22Rv1 (cell line): Measurements from ENCODE around the gene GPNMB.

Source experiments
- H3K27ac ChIP-seq: fragments of 450-650 bp; 2 replicates; pipeline ENCODE4 v1.5.1; 2017
- CTCF ChIP-seq: fragments of 450-650 bp; IDR thresholded peaks from 2 replicates; pipeline ENCODE4 v1.5.1; 2017; ENCODE audit warnings: mild to moderate bottlenecking
- ZFX ChIP-seq: fragments of 450-650 bp; IDR thresholded peaks from 2 replicates; pipeline ENCODE4 v1.6.1; 2017; ENCODE audit warnings: antibody characterized with exemption, borderline replicate concordance

The GPNMB gene

GRCh38 chr7:23283086-23283485 lies 36.5 kb downstream of the GPNMB start:
- no peak overlapping the region for H3K27ac ChIP-seq
- no peak for TF ChIP-seq ZFX
- TF ChIP-seq CTCF: no peak

- no peak for TF ChIP-seq ZFX
- TF ChIP-seq CTCF: no peak
- no peak overlapping the region for H3K27ac ChIP-seq
Measured at GRCh38 chr7:23284871-23285270, 38.3 kb downstream of the GPNMB start.

GRCh38 chr7:23285657-23286646 lies 39.4 kb downstream of the GPNMB start:
- TF ChIP-seq CTCF (no peak), ZFX (no peak)
- H3K27ac ChIP-seq: no peak overlapping the region

DNA sequence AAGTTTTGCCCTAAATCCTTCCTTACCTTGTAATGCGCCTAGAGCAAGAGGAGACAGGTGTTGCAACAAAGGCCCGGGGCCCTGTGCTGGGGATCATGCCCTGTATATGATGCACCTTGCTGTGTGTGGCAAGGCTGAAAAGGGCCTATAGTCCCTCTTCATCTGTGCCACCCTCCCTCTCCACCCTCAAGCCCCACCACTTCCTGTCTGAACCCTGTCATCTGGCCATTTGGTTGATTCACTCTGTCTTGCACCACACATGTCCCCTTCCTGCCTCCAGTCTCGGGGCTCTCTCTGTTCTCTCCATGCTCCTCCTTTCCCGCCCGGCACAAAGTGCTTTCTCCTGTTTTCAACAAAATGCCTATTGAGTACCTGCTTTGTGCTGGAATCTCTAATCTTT lies 41.0 kb downstream of the GPNMB start:
- TF ChIP-seq ZFX (no peak), CTCF (no peak)
- H3K27ac ChIP-seq: no peak overlapping the region

DNA sequence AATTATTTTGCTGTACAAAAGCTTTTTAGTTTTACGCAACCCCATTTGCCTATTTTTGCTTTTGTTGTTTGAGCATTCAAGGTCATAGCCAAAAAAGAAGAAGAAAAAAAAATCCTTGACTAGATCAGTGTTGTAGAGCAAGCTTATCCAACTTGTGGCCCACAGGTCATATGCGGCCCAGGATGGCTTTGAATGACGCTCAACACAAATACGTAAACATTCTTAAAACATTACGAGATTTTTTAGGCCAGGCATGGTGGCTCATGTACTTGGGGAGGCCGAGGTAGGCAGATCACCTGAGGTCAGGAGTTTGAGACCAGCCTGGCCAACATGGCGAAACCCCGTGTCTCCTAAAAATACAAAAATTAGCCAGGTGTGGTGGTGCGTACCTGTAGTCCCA lies 44.4 kb downstream of the GPNMB start:
- H3K27ac ChIP-seq: no peak overlapping the region
- TF ChIP-seq CTCF (no peak), ZFX (no peak)

- H3K27ac ChIP-seq: no peak overlapping the region
- TF ChIP-seq CTCF (no peak), ZFX (no peak)
Measured at GRCh38 chr7:23291957-23292560, 45.5 kb downstream of the GPNMB start.

DNA sequence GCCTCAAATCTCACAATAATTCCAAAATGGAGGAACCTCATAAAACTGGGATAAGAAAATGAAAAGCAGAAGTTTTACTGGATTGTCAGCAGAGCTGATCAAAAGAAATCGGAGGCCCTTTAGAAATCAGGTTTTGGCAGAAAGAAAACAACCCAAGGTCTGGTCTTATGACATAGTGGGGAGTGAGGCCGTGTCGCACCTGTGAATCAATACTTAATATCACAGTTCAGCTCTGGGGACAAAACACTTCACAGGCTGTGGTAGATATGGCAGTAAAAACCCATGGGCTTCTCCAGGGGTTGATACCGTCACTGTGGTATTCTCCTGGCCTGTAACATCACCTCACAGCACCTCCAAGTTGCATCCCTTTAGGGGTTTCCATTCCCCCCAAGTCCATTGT lies 46.0 kb downstream of the GPNMB start:
- TF ChIP-seq ZFX (no peak), CTCF (no peak)
- no peak overlapping the region for H3K27ac ChIP-seq
